Keratinocyte (primary cell): ENCODE measurements around the gene MGAT5B. TPM values are rescaled to one million over a fixed set of nuclear protein-coding genes. Genes with fewer than 3 reads are reported as not detected.

ENCODE experiments used
- DNase-seq: peaks from one replicate; pipeline ENCODE4 v3.0.0-alpha.2; 2011; ENCODE audit warnings: low read depth, missing footprints, low spot score
- FAIRE-seq: peaks from 2 replicates; lab custom pipeline; 2011; peaks lifted over from hg19 to GRCh38; lab: Jason Lieb, UNC
- H2AFZ ChIP-seq: 2 replicates; pipeline ENCODE4 v1.6.0; 2012; ENCODE audit warnings: low read length, control low read depth, inconsistent platforms; ENCODE audit not compliant: control insufficient read depth
- H3K27ac ChIP-seq: 2 replicates; pipeline ENCODE4 v1.5.1; 2011; ENCODE audit warnings: low read length; ENCODE audit not compliant: control insufficient read depth, insufficient read depth
- H3K27me3 ChIP-seq: 3 replicates; pipeline ENCODE4 v1.6.0; 2011; ENCODE audit warnings: low read length; ENCODE audit not compliant: control insufficient read depth, insufficient read depth; ENCODE audit errors: extremely low read depth
- H3K36me3 ChIP-seq, 2 experiments: 2 replicates in 1 of 2; 3 replicates in 1 of 2; pipeline ENCODE4 v1.5.1; 2011; ENCODE audit warnings: low read length in 2 of 2, mild to moderate bottlenecking in 1 of 2; ENCODE audit not compliant: control insufficient read depth in 2 of 2, insufficient read depth in 2 of 2; ENCODE audit errors: extremely low read depth in 1 of 2
- H3K4me1 ChIP-seq: 3 replicates; pipeline ENCODE4 v1.5.1; 2011; ENCODE audit warnings: low read length; ENCODE audit not compliant: control insufficient read depth, insufficient read depth; ENCODE audit errors: extremely low read depth
- H3K4me2 ChIP-seq: 3 replicates; pipeline ENCODE4 v1.6.0; 2011; ENCODE audit warnings: low read depth, low read length; ENCODE audit not compliant: control insufficient read depth, insufficient read depth; ENCODE audit errors: extremely low read depth
- H3K4me3 ChIP-seq, 3 experiments: fragments of 200-600 bp in 1 of 3; sonication (generic) in 1 of 3; 2 replicates in 2 of 3; 3 replicates in 1 of 3; pipeline ENCODE4 v1.5.1; 2011 to 2016; ENCODE audit warnings: low read length in 3 of 3, mild to moderate bottlenecking in 3 of 3, control low read depth in 2 of 3, inconsistent platforms in 1 of 3, low read depth in 1 of 3, mixed read lengths in 1 of 3, mixed run types in 1 of 3, moderate library complexity in 1 of 3; ENCODE audit not compliant: control insufficient read depth in 2 of 3, insufficient read depth in 2 of 3; ENCODE audit errors: extremely low read depth in 1 of 3
- H3K79me2 ChIP-seq: 2 replicates; pipeline ENCODE4 v1.6.0; 2012; ENCODE audit warnings: low read length; ENCODE audit not compliant: control insufficient read depth, insufficient read depth
- H3K9ac ChIP-seq: 3 replicates; pipeline ENCODE4 v1.6.0; 2011; ENCODE audit warnings: low read length; ENCODE audit not compliant: control insufficient read depth, insufficient read depth; ENCODE audit errors: extremely low read depth
- H3K9me1 ChIP-seq: 3 replicates; pipeline ENCODE4 v1.6.0; 2011; ENCODE audit warnings: low read length; ENCODE audit not compliant: control insufficient read depth, insufficient read depth; ENCODE audit errors: extremely low read depth
- H3K9me3 ChIP-seq: 2 replicates; pipeline ENCODE4 v1.5.1; 2012; ENCODE audit warnings: low read depth, low read length; ENCODE audit not compliant: control insufficient read depth
- H4K20me1 ChIP-seq: 3 replicates; pipeline ENCODE4 v1.6.0; 2011; ENCODE audit warnings: low read length; ENCODE audit not compliant: control insufficient read depth, insufficient read depth; ENCODE audit errors: extremely low read depth
- EZH2 ChIP-seq: IDR thresholded peaks from one replicate; pipeline ENCODE4 v1.6.1; 2012; ENCODE audit warnings: inconsistent platforms, mild to moderate bottlenecking, low read length, moderate library complexity
- dilution Hi-C: fragments of 300-500 bp; cut with MboI; formaldehyde crosslinking; loops from one replicate; pipeline ENCODE4 v1.7.0; 2020; ENCODE audit warnings: low sequenced_read_pairs; ENCODE audit not compliant: extremely low pct_ligation_motif_present
- polyA plus RNA-seq, 5 experiments: library from polyadenylated mRNA; depleted of rRNA in 3 of 5; stranded (reverse) in 3 of 5; stranded (forward) in 1 of 5; unstranded in 1 of 5; fragments of >200 nt; gene quantifications; 1 replicate in 1 of 5; 2 replicates in 3 of 5; 3 replicates in 1 of 5; pipeline versions ENCODE4 v1.2.1 to v1.2.3, GENCODE V29; 2011 to 2012; ENCODE audit warnings: missing spikeins in 2 of 5, low read depth in 1 of 5, low replicate concordance in 1 of 5
- TF ChIP-seq, protein P1 (sequence below), 3 experiments: IDR thresholded peaks in 1 of 3; conservative IDR thresholded peaks in 1 of 3; optimal IDR thresholded peaks in 1 of 3; 2 replicates in 2 of 3; 3 replicates in 1 of 3; pipeline versions ENCODE3 to v1.5.1; 2011; ENCODE audit warnings: low read length in 3 of 3, mild to moderate bottlenecking in 3 of 3, moderate library complexity in 2 of 3, control low read depth in 1 of 3, inconsistent platforms in 1 of 3; ENCODE audit not compliant: insufficient read depth in 2 of 3; ENCODE audit errors: extremely low read depth in 1 of 3

Gene MGAT5B
- polyA plus RNA-seq, 1 donor (not counting 4 experiments of a cell fraction or from before 2014, with no cell fraction given): 0.29 TPM

DNA sequence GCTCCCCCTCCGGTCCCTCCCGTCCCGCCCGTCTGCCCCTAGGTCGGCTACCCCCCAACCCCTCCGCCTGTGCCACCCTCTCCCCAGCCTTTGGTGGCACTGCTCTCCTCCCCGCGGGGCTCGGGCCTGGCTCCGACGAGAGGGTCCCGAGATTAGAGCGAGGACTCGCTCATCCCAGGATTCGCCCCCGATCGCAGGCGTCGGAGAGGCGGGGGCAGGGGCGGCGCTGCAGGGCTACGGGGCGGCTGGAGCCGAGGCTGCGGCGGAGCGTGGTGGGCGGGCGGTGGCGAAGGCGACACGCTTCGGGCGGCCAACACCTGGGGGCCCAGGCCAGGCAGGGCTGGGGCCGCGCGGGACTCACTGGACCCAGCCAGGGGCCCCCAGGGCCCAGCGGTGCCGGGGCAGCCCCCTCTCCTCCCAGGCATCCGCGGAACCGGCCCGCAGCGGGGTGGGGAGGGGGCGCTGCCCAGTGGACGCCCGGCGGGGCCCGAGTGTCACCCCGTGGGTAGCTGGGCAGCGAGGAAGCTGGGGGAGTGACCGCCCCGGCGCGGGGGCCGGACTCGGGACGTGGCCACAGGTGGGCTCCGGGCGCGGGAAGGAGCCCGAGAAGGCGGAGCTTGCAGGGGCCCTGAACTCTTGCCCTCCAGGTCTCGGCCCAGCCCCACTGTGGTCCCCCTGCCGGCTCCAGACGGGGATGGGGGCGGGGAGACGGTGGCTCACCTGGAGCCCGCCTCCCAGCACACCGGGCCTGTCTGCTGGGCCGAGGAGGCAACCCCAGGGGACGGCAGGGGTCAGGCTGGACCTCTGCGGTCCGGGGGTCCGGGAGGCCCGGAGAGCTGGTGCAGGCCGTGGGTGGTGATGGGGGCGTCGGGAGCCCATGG, 1.5 kb downstream of the MGAT5B start:
- no peaks in the 10 kb centered on the region for H3K9me1 ChIP-seq
- peaks cover 2% of the 10 kb centered on the region for H4K20me1 ChIP-seq
- no peak overlapping the region for H3K9ac ChIP-seq
- no peak overlapping the region for H3K4me3 ChIP-seq
- no peaks in the 10 kb centered on the region for H3K36me3 ChIP-seq
- H3K4me1 ChIP-seq: peaks cover 40% of the 10 kb centered on the region
- dilution Hi-C loops: no loop called here
- TF ChIP-seq, protein P1, sequence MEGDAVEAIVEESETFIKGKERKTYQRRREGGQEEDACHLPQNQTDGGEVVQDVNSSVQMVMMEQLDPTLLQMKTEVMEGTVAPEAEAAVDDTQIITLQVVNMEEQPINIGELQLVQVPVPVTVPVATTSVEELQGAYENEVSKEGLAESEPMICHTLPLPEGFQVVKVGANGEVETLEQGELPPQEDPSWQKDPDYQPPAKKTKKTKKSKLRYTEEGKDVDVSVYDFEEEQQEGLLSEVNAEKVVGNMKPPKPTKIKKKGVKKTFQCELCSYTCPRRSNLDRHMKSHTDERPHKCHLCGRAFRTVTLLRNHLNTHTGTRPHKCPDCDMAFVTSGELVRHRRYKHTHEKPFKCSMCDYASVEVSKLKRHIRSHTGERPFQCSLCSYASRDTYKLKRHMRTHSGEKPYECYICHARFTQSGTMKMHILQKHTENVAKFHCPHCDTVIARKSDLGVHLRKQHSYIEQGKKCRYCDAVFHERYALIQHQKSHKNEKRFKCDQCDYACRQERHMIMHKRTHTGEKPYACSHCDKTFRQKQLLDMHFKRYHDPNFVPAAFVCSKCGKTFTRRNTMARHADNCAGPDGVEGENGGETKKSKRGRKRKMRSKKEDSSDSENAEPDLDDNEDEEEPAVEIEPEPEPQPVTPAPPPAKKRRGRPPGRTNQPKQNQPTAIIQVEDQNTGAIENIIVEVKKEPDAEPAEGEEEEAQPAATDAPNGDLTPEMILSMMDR (optimal IDR thresholded peaks at IDR 0.05 in 1 of 3, IDR thresholded peaks at IDR 0.05 in 1 of 3, conservative IDR thresholded peaks at IDR 0.05 in 1 of 3; ENCODE audit: extremely low read depth in 1 of 3, insufficient read depth in 2 of 3, low read length in 3 of 3): no peak
- no peak for TF ChIP-seq EZH2
- no peak for FAIRE-seq
- H2AFZ ChIP-seq: no peak overlapping the region
- H3K4me2 ChIP-seq: no peak overlapping the region
- no peak overlapping the region for H3K27ac ChIP-seq
- peaks cover under 1% of the 10 kb centered on the region for H3K9me3 ChIP-seq
- peaks cover 45% of the 10 kb centered on the region for H3K27me3 ChIP-seq
- no peaks in the 10 kb centered on the region for H3K79me2 ChIP-seq
- no peak for DNase-seq

DNA sequence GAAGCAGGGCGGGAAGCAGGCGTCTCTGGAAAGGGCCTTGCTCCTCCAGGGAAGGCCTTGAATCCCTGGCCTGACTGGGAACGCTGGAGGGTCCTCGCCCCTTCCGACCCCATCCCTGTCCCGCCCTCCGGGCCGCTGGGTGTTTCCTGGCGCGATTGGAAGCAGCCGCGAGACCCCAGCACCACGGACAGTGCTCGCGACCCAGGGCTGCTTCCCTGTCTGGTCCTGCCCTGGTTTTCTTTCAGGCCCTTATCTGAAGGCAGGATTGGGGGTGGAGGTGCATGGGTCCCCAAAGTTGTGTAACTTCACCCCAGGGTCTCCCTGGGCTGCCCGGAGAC, 2.1 kb downstream of the MGAT5B start:
- TF ChIP-seq, protein P1 (optimal IDR thresholded peaks at IDR 0.05 in 1 of 3, IDR thresholded peaks at IDR 0.05 in 1 of 3, conservative IDR thresholded peaks at IDR 0.05 in 1 of 3; ENCODE audit: extremely low read depth in 1 of 3, insufficient read depth in 2 of 3, low read length in 3 of 3): no peak

More for the DNA sequence above, 2.1 kb downstream of the MGAT5B start:
- H3K4me2 ChIP-seq: no peak overlapping the region
- no peaks in the 10 kb centered on the region for H3K36me3 ChIP-seq
- H2AFZ ChIP-seq: no peak overlapping the region
- FAIRE-seq: no peak
- peaks cover 47% of the 10 kb centered on the region for H3K27me3 ChIP-seq
- H3K27ac ChIP-seq: no peak overlapping the region
- peaks cover 2% of the 10 kb centered on the region for H4K20me1 ChIP-seq
- no peak for DNase-seq
- H3K4me1 ChIP-seq: peaks cover 40% of the 10 kb centered on the region
- dilution Hi-C loops: no loop called here
- no peaks in the 10 kb centered on the region for H3K9me1 ChIP-seq
- H3K9me3 ChIP-seq: peaks cover 5% of the 10 kb centered on the region
- H3K9ac ChIP-seq: no peak overlapping the region
- no peak overlapping the region for H3K4me3 ChIP-seq
- H3K79me2 ChIP-seq: no peaks in the 10 kb centered on the region
